IPS-20b (cell line): Measurements from ENCODE around the gene HUS1.

Experiments
- H3K27ac ChIP-seq: one replicate; pipeline ENCODE4 v1.5.1; 2013; ENCODE audit warnings: low read length
- H3K27me3 ChIP-seq: 2 replicates; pipeline ENCODE4 v1.6.1; 2013; ENCODE audit warnings: mild to moderate bottlenecking, low read length, inconsistent platforms; ENCODE audit not compliant: insufficient read depth
- H3K36me3 ChIP-seq: 2 replicates; pipeline ENCODE4 v1.6.1; 2013; ENCODE audit warnings: low read depth, mild to moderate bottlenecking, inconsistent platforms, low read length, moderate library complexity; ENCODE audit not compliant: insufficient read depth
- H3K4me1 ChIP-seq: 2 replicates; pipeline ENCODE4 v1.6.1; 2013; ENCODE audit warnings: mild to moderate bottlenecking, control low read depth, inconsistent platforms, low read length, moderate library complexity; ENCODE audit not compliant: insufficient read depth
- H3K4me3 ChIP-seq: 2 replicates; pipeline ENCODE4 v1.5.1; 2013; ENCODE audit warnings: mild to moderate bottlenecking, low read length, inconsistent platforms
- H3K9ac ChIP-seq: 2 replicates; pipeline ENCODE4 v1.6.1; 2013; ENCODE audit warnings: low read depth, mild to moderate bottlenecking, inconsistent platforms, low read length, moderate library complexity
- H3K9me3 ChIP-seq: 2 replicates; pipeline ENCODE4 v1.6.1; 2013; ENCODE audit warnings: mild to moderate bottlenecking, low read depth, low read length, inconsistent platforms; ENCODE audit not compliant: insufficient read depth

Gene HUS1

GRCh38 chr7:47978790-47979144 is 648 bp downstream of the HUS1 start:
- no peaks in the 10 kb centered on the region for H3K9me3 ChIP-seq
- H3K27ac ChIP-seq = no peak overlapping the region
- peak overlapping the region; percentile 78 for H3K9ac ChIP-seq
- H3K4me1 ChIP-seq = peaks cover 3% of the 10 kb centered on the region; the same call in 1 of the 2 replicates
- peaks cover 48% of the 10 kb centered on the region for H3K36me3 ChIP-seq
- no peaks in the 10 kb centered on the region for H3K27me3 ChIP-seq
- peak overlapping the region; percentile 91 for H3K4me3 ChIP-seq

GRCh38 chr7:47973739-47974138 is 5.7 kb downstream of the HUS1 start:
- Histone ChIP-seq H3K4me3 (no peak overlapping the region), H3K27me3 (no peaks in the 10 kb centered on the region), H3K36me3 (peaks cover 89% of the 10 kb centered on the region), H3K4me1 (peaks cover 3% of the 10 kb centered on the region; the same call in 1 of the 2 replicates), H3K27ac (no peak overlapping the region), H3K9me3 (no peaks in the 10 kb centered on the region), H3K9ac (no peak overlapping the region)

- peaks cover 90% of the 10 kb centered on the region for H3K36me3 ChIP-seq
- no peaks in the 10 kb centered on the region for H3K4me1 ChIP-seq
- no peak overlapping the region for H3K9ac ChIP-seq
- no peaks in the 10 kb centered on the region for H3K27me3 ChIP-seq
- no peak overlapping the region for H3K4me3 ChIP-seq
- no peak overlapping the region for H3K27ac ChIP-seq
- no peaks in the 10 kb centered on the region for H3K9me3 ChIP-seq
Measured at GRCh38 chr7:47970761-47971160, 8.7 kb downstream of the HUS1 start.

GRCh38 chr7:47968847-47969774 is 10.3 kb downstream of the HUS1 start:
- no peaks in the 10 kb centered on the region for H3K4me1 ChIP-seq
- no peak overlapping the region for H3K27ac ChIP-seq
- H3K36me3 ChIP-seq = peaks cover 91% of the 10 kb centered on the region
- no peaks in the 10 kb centered on the region for H3K9me3 ChIP-seq
- H3K9ac ChIP-seq = no peak overlapping the region
- no peaks in the 10 kb centered on the region for H3K27me3 ChIP-seq
- no peak overlapping the region for H3K4me3 ChIP-seq

- Histone ChIP-seq H3K4me3 (no peak overlapping the region), H3K27me3 (no peaks in the 10 kb centered on the region), H3K27ac (no peak overlapping the region), H3K36me3 (peaks cover 91% of the 10 kb centered on the region), H3K9ac (no peak overlapping the region), H3K4me1 (no peaks in the 10 kb centered on the region), H3K9me3 (no peaks in the 10 kb centered on the region)
Measured at GRCh38 chr7:47967708-47968107, 11.7 kb downstream of the HUS1 start.

GRCh38 chr7:47967123-47967522 is 12.3 kb downstream of the HUS1 start:
- Histone ChIP-seq H3K9me3 (no peaks in the 10 kb centered on the region), H3K27ac (no peak overlapping the region), H3K4me3 (no peak overlapping the region), H3K9ac (no peak overlapping the region), H3K4me1 (no peaks in the 10 kb centered on the region), H3K27me3 (no peaks in the 10 kb centered on the region), H3K36me3 (peaks cover 91% of the 10 kb centered on the region)

GRCh38 chr7:47965456-47965855 is 14.0 kb downstream of the HUS1 start:
- Histone ChIP-seq H3K27me3 (no peaks in the 10 kb centered on the region), H3K36me3 (peaks cover 92% of the 10 kb centered on the region), H3K27ac (no peak overlapping the region), H3K4me3 (no peak overlapping the region), H3K9ac (no peak overlapping the region), H3K9me3 (0 out of 2 replicates have a peak, but pooled peaks cover 3% of the 10 kb centered on the region), H3K4me1 (no peaks in the 10 kb centered on the region)

GRCh38 chr7:47962262-47962661 is 17.2 kb downstream of the HUS1 start:
- Histone ChIP-seq H3K9ac (no peak overlapping the region), H3K4me1 (no peaks in the 10 kb centered on the region), H3K27me3 (no peaks in the 10 kb centered on the region), H3K27ac (no peak overlapping the region), H3K9me3 (0 out of 2 replicates have a peak, but pooled peaks cover 3% of the 10 kb centered on the region), H3K36me3 (peaks cover 78% of the 10 kb centered on the region), H3K4me3 (no peak overlapping the region)

- H3K4me1 ChIP-seq = no peaks in the 10 kb centered on the region; the same call in 1 of the 2 replicates
- no peak overlapping the region for H3K9ac ChIP-seq
- peaks cover 47% of the 10 kb centered on the region for H3K36me3 ChIP-seq
- H3K27me3 ChIP-seq = no peaks in the 10 kb centered on the region
- H3K27ac ChIP-seq = no peak overlapping the region
- H3K9me3 ChIP-seq = 0 out of 2 replicates have a peak, but pooled peaks cover 3% of the 10 kb centered on the region
- H3K4me3 ChIP-seq = no peak overlapping the region
Measured at GRCh38 chr7:47957156-47957555, 22.3 kb downstream of the HUS1 start.

- Histone ChIP-seq H3K27ac (no peak overlapping the region), H3K4me1 (peaks cover 8% of the 10 kb centered on the region; the same call in 1 of the 2 replicates), H3K9ac (no peak overlapping the region), H3K4me3 (no peak overlapping the region), H3K27me3 (no peaks in the 10 kb centered on the region), H3K9me3 (0 out of 2 replicates have a peak, but pooled peaks cover 3% of the 10 kb centered on the region), H3K36me3 (peaks cover 38% of the 10 kb centered on the region)
Measured at GRCh38 chr7:47956220-47956619, 23.2 kb downstream of the HUS1 start.

- H3K4me3 ChIP-seq = no peak overlapping the region
- H3K9me3 ChIP-seq = no peaks in the 10 kb centered on the region
- peaks cover 13% of the 10 kb centered on the region; the same call in 1 of the 2 replicates for H3K4me1 ChIP-seq
- no peak overlapping the region for H3K9ac ChIP-seq
- H3K27ac ChIP-seq = no peak overlapping the region
- H3K27me3 ChIP-seq = no peaks in the 10 kb centered on the region
- H3K36me3 ChIP-seq = peaks cover 30% of the 10 kb centered on the region
Measured at GRCh38 chr7:47954231-47954911, 25.0 kb downstream of the HUS1 start.
